ENCODE results near the gene CDH13. TPM values are rescaled to one million over a fixed set of nuclear protein-coding genes. Genes with fewer than 3 reads are reported as not detected.

Gene CDH13
- total RNA-seq, 2 donors from 2014 or later = 2.4 to 6.3 TPM

DNA sequence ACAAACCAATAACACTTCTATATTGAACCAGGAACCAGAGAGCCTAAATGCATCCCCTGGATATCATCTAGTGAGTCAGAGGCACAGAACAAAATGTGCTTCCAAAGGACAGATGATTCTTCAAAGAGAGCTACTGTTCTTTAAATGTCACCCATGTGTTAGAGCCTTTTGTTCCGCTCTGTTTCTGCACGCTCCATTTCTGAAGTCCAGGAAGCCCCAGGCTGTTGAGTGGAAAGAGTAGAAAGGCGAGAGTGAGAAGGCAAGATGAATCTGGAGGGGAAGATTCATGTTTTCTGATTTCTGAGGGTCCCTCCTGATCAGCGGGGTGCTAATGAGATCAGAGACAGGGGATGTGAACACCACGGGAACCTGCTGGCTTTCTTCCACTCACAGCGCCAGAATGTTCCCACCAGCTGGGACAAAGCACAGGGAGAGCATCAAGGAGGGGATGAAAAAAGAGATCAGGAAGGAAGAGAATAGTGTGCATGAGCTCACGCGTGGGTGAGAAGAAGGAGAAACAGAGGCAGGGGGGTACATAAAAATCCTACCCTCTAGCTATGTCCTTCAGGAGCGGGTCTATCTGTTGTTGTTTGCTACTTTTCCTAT, 621.1 kb downstream of the CDH13 start:
- TF ChIP-seq, protein P1, sequence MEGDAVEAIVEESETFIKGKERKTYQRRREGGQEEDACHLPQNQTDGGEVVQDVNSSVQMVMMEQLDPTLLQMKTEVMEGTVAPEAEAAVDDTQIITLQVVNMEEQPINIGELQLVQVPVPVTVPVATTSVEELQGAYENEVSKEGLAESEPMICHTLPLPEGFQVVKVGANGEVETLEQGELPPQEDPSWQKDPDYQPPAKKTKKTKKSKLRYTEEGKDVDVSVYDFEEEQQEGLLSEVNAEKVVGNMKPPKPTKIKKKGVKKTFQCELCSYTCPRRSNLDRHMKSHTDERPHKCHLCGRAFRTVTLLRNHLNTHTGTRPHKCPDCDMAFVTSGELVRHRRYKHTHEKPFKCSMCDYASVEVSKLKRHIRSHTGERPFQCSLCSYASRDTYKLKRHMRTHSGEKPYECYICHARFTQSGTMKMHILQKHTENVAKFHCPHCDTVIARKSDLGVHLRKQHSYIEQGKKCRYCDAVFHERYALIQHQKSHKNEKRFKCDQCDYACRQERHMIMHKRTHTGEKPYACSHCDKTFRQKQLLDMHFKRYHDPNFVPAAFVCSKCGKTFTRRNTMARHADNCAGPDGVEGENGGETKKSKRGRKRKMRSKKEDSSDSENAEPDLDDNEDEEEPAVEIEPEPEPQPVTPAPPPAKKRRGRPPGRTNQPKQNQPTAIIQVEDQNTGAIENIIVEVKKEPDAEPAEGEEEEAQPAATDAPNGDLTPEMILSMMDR (IDR thresholded peaks at IDR 0.05) = no peak
- no peak for DNase-seq
- no peak overlapping the region for H3K4me3 ChIP-seq
- H3K36me3 ChIP-seq = no peaks in the 10 kb centered on the region
- intact Hi-C loops (cut with DNase I) = no loop called here
- H3K27me3 ChIP-seq = no peaks in the 10 kb centered on the region
- H3K9me3 ChIP-seq = no peaks in the 10 kb centered on the region
- H3K4me1 ChIP-seq = no peaks in the 10 kb centered on the region
- H3K9ac ChIP-seq (ENCODE audit: low read depth in 2 of 2, low read length in 2 of 2) = no peak overlapping the region
- no peak overlapping the region for H3K27ac ChIP-seq

DNA sequence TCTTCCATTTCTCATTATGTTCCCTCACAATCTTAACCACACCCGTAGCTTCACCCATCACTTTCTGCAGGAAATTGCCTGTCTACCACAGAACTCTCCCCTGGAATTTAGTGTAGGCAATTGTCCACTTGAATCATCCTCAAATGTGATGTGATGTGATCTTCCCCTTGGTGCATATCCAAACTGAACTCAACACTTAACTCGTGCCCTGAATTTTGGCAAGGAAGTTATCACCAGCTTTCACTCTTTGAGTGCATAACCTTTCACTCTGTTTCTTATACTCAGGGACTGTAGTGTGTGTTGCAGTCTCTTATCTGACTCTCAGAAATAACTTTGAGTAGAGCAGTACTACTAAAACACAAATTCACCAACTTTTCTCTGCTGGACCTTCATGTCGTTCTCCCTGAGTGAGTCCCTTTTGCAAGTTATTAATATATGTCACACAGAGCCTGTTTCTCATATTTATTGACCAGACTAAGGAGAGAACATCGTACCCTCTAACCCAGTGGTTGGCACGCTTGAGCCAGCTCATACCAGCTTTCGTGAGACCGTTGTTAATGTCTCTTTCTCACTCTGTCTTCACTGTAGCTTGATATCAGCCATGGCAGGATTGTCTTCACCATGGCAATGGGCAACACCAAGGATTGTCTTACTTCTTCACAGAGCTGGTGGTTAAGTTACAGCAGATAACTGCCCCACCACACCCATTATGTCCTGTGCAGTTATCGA, 622.1 kb downstream of the CDH13 start:
- Histone ChIP-seq H3K4me3 (no peak overlapping the region), H3K36me3 (no peaks in the 10 kb centered on the region), H3K4me1 (no peaks in the 10 kb centered on the region), H3K27me3 (no peaks in the 10 kb centered on the region), H3K9ac (ENCODE audit: low read depth in 2 of 2, low read length in 2 of 2) (no peak overlapping the region), H3K9me3 (no peaks in the 10 kb centered on the region), H3K27ac (no peak overlapping the region)
- TF ChIP-seq, protein P1 (IDR thresholded peaks at IDR 0.05) = no peak
- intact Hi-C loops (cut with DNase I) = no loop called here
- no peak for DNase-seq

DNA sequence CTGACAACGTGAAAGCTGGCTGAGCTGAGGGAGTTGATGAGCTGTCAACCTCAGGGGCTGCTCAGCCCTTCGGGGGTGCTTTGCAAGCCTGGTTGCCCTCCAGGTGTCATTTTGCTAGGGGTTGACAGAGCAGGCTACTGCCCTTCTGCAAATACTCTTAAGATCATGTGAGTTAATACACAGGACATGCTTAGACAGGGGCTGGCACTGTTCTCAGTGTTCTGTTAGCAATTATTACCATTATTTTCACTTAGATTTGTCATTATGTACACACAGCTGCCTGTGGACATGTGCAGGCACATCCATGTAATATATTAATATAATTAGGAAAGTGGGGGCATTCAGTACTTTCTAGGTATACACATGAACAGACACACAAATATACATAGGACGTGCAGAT, 626.8 kb downstream of the CDH13 start:
- no peak overlapping the region for H3K9ac ChIP-seq (ENCODE audit: low read depth in 2 of 2, low read length in 2 of 2)
- TF ChIP-seq, protein P1 (IDR thresholded peaks at IDR 0.05) = no peak
- H3K4me1 ChIP-seq = no peaks in the 10 kb centered on the region
- no peak overlapping the region for H3K27ac ChIP-seq
- H3K27me3 ChIP-seq = no peaks in the 10 kb centered on the region
- H3K9me3 ChIP-seq = no peaks in the 10 kb centered on the region
- H3K4me3 ChIP-seq = no peak overlapping the region
- intact Hi-C loops (cut with DNase I) = no loop called here
- DNase-seq = no peak
- H3K36me3 ChIP-seq = no peaks in the 10 kb centered on the region

DNA sequence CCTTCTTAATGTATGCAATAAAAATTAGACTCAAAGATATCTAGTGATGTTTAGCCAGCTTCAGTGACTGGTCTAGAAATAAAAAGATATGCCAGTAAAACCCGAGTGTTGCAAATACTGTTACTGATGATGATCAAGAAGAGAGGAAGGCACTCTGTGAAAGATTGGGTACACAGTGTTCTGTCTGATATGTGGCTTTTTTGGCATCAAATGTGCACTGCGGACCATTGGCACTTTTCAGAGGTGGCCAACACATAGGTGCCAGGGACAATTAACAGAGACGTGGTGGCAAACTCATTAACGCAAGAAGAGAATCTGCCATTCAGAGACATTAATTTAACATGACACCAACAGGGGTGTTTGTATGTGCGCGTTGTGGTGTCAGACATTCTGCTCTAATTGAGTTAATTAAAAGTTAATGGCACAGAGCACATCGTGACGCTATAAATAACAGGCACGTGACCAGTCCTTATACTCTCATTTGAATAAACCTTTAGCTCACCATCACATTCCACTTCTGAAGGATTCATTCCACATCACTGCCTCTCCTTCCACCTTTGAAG, 631.7 kb downstream of the CDH13 start:
- intact Hi-C loops (cut with DNase I) = no loop called here

DNA sequence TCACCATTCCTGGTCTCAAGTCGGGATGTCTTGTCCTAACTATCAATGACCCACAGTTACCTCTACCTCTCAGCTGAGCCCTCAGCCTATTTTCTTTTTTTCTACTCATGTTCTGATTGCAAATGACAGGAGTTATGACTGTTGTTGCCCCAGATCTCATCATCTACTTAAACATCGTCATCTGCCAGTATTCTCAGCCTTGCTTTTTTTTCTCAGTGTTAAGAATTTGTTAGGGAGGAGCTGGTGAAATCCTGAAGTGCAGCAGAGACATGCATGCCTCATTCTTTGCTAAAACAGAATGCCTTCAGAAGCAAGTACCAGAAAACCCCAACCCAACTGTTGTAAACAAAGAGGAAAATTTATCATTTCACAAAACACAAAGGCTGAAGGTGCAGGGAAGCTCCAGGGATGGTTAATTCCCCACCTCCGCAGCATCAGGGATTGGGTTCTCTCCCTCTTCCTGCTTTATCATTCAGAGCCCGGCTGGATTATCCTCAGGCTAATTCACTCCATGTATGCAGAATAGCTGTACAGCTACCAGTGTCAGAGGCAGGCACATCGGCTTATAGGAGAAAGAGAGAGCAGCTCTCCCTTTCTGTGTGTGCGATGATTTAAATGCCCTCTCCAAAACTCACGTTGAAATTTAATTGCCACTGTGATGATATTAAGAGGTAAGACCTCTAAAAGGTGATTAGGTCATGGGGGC, 640.2 kb downstream of the CDH13 start:
- intact Hi-C loops (cut with DNase I) = no loop called here
- no peak overlapping the region for H3K27ac ChIP-seq
- TF ChIP-seq, protein P1 (IDR thresholded peaks at IDR 0.05) = no peak
- no peak for DNase-seq
- no peak overlapping the region for H3K9ac ChIP-seq (ENCODE audit: low read depth in 2 of 2, low read length in 2 of 2)
- no peaks in the 10 kb centered on the region for H3K9me3 ChIP-seq
- H3K36me3 ChIP-seq = no peaks in the 10 kb centered on the region
- no peaks in the 10 kb centered on the region for H3K27me3 ChIP-seq
- no peaks in the 10 kb centered on the region for H3K4me1 ChIP-seq
- no peak overlapping the region for H3K4me3 ChIP-seq

More for the DNA sequence above, 631.7 kb downstream of the CDH13 start:
- Histone ChIP-seq H3K36me3 (no peaks in the 10 kb centered on the region), H3K4me3 (no peak overlapping the region), H3K9ac (ENCODE audit: low read depth in 2 of 2, low read length in 2 of 2) (no peak overlapping the region), H3K4me1 (no peaks in the 10 kb centered on the region), H3K27me3 (no peaks in the 10 kb centered on the region), H3K9me3 (no peaks in the 10 kb centered on the region), H3K27ac (no peak overlapping the region)
- TF ChIP-seq, protein P1 (IDR thresholded peaks at IDR 0.05) = no peak
- DNase-seq = no peak
